NCI-H526 (cell line): ENCODE results near the gene LOXL3.

Experiments used
- DNase-seq, 2 experiments: peaks; one replicate each; lab custom pipeline; 2025; lab: John Stamatoyannopoulos, UW

LOXL3 gene

DNA sequence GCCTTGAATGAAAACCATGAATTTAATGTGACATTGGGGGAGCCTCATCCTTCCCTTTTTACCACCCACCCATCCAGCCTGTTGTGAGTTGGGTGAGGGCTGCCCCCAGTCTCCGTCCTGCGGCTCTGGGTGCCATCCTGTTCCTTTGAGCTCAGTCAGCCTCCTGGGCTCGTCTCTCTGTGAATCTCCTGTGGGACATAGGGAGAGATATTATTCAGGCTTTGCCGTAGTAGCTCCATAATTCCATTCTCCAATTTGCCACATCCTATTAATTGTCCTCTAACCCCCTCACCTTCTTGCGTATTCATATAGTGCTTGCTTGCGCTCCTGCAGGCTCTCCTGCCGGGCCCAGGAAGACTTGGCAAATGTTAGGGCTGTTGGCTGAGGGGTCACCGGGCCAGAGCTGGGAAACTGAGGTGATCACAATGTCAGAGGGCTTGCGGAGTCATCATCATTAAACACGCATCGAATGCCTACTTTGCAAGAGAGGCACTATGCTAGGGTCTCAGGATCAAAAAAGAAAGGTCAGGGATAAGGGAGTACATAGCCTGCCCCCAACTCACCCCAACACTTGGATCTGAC, 27.0 kb downstream of the LOXL3 start:
- no peak for DNase-seq

DNA sequence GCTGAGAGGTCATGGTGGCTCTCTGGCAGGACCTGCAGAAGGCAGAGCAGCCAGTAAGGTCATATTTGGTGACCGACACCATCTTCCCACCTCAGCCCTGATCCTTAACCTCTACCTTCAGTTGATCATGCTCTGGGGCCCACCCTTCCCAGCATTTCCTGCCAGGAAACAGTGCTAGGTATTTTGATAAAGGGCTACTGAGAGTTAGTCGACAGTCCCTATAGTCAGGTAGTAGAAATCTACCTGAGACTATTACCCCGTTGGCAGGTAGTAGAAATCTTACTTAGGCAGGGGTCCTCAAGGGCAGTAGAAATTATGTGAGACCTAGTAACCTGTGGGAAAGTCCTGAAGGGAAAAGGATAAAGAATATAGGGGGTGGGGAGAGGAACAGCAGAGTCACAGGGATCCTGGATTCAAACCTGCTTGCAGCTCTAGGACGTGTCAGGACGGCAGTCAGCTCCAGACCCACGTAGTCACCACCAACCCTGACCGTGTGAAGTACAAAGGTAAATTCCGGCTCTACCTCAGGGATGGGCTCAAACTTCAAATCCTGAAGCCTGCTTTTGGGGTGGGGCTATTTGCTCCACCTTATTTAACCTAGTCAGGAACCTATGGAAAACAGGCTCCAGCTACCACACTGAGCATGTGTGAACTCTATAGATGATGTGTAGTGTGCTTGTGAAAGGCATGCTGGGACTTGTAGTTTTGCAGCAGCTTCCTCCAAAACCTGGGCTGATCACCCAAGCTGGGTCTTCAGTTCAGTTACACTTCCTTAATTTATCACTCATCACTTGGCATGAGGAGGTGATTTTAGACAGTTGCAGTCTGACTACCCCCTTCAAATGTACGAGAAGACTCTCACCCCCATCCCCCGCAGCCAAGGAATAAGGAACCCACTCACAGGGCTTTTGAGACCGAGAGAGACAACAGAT, 27.8 kb downstream of the LOXL3 start, which contains the start of gene DQX1:
Gene DQX1, minus strand, starts transcription at position 515 of the 932 bp plus-strand sequence. Its CDS starts 502 bp downstream, at position 13.
- DNase-seq, result peak; percentile 37 to 53

DNA sequence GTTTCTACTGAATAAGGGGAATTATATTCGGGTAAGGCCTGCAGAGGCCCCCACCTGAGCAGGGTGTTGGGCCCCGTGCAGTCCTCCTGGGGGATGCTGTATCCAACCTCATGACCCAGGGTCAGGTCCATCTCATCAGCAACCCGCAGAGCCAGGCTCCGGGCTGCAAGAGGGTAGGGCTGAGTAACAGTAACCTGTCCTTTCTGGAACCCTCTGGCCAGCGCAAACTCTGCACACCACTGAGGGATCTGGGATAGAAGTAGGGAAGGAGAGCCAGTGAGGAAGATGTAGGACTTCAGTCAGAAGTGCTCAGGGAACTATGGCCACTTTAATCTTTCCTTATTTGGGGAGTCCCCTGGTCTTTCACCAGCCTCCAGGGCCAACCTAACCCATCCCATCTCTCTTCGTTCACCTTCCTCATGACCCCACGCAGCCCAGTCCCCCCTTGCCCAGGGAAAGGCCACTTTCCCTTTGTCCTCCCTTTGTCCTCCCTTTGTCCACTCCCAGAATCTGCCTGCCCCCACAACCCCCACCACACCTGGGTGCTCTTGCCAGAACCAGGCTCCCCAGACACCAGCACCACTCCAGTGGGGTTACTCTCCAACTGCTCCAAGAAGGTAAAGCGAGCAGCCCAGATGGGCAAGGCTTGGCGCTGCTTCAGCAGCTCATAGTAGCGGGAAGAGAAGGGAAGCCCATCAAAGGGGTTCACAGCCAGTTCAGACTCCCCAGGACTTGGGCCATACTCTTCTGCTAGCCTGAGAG, 28.6 kb downstream of the LOXL3 start:
- no peak for DNase-seq

DNA sequence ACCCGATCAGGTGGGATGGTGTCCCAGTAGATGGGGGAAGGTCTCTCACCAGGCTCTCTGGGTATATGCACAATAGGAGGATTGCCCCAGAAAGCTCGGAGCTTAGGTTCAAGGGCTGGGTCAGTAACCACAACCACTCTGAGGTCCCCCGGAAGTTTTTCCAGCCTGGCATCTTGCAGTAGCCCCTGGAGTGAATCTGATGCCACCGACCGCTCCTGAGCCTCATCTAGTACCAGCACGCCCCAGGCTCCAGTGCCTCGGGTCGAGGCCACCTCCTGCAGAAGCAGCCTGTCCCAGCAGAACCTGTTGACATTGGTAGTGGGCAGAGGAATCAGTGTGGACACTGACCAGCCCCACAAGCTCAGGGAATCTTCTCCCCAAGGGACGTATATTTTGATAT, 29.7 kb downstream of the LOXL3 start:
- no peak for DNase-seq

DNA sequence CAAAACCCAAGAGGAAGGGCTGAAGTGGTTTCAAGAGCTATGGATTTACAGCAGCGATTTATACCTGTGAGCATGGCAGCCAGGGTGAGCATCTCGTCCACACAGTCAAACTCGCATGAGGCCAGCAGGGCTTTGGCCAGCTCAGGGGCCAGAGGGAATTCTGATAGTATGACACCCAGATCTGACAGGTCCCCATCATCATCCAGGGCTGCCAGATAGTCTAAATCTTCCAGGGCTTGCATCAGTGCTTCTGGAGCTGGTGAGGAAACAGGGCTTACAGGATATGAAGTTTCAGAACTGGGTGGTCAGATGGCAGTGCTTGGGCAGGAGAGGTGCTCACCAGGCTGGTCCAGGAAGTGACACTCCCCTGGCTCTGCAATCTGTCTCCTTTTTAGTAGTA, 31.2 kb downstream of the LOXL3 start:
- DNase-seq, result no peak

DNA sequence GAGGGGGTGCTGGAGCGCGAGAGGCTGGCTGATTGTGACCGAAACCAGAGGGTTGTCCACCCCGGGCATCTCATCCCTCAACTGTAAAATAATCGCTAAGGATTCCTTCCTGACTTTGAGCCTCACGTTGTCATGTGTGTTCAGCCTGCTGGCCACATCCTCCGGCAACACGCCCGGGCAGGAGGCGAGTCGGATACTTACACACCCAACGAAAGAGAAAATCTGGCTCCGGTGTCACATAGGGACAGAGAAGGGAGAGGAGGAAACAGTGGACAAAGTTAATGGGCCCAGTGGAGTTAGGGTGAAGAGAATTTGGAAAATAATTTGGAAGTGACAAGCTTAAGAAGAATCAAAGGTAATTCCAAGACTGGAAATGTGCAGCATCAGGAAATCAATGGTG, 37.1 kb downstream of the LOXL3 start:
- DNase-seq, result no peak

DNA sequence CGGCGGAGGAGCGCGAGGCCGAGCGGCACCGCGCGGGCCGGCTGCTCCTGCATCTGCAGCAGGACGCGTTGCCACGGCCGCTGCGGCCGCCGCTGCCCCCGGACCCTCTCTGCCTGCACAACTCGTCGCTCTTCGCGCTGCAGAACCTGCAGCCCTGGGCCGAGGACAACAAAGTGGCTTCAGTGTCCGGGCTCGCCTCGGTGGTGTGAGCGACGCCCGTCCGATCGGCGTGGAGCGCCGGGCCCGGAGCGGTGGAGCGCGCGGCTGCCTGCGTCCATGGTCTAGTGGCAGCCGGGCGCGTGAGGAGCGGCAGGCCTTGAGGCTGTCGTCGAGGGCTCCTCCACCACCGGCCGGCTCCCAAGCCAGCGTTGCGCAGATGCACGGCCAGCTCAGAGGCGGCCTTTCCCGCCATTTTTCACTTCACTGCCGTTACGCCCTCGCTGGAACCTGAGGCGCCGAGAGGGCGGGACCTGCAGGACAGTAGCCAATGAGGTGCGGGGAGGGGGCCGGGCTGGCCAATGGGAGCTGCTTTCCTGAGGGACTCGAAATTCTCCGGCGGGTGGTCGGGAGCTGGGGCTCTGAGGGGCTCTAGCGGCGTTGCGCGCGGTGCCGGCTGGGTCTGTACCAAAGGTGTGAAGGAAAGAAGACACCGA, 37.6 kb downstream of the LOXL3 start:
- DNase-seq, result peak; percentile 52 to 71

DNA sequence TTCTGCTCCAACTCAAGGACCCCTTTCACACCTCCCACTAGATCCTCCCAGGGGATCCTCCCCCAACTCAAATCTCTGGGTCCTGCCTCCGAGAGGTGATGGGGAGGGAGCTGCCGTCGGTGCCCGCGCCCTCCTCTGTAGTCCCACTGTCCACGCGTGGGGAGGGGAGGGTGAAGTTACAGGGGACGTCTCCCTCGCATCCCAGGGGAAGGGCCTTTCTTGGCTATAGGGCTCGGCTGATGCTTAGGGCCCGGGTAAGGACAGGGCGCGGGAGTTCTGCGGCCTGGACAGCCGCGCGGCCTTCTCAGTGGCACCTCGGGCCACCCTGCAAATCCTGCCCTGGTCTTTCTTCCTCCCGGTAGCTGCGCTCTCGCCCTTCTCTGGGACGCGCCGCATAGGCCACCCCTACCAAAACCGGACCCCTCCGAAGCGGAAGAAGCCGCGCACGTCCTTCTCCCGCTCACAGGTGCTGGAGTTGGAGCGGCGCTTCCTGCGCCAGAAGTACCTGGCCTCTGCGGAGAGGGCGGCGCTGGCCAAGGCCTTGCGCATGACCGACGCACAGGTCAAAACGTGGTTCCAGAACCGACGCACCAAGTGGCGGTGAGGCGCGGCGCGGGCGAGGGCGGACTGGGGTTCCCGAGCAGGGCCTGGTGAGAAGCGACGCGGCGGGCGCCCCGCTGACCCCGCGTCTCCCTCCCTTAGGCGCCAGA, 38.3 kb downstream of the LOXL3 start:
- no peak for DNase-seq

DNA sequence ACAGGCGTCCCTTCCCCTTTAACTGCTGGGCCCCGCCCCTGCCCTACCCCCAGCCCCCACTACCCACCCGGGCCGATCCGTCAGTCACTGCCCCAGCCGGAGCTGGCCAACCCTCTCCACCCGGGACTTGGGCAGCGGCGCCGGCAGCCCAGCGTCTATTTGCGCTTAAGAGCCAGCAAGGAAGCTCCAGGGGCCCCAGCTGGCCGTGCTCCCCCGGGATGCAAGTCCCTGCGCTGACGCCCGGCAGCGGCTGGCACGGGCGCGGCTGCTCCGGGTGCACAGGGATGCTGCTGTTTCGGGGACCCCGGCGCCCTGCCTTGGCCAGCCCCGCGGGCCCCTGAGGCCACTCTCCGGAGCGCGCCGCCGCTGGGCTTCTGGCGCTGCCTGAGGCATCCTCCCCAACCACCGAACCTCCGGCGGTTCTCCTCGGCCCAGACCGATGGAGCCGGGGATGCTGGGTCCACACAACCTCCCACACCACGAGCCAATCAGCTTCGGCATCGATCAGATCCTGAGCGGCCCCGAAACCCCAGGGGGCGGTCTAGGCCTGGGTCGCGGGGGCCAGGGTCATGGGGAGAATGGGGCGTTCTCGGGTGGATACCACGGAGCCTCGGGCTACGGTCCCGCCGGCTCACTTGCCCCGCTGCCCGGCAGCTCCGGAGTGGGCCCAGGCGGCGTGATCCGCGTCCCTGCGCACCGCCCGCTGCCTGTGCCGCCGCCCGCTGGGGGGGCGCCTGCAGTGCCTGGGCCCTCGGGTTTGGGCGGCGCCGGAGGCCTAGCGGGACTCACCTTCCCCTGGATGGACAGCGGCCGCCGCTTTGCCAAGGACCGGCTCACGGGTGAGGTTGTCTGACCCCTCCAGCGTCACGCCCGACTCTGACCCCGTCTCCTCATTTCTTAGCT, 39.1 kb downstream of the LOXL3 start, which contains the start of gene TLX2:
Gene TLX2, plus strand, starts transcription at position 83 of the 903 bp plus-strand sequence. Its CDS starts 357 bp downstream, at position 440.
- peak in 1 of 2 experiments; percentile 63 for DNase-seq

DNA sequence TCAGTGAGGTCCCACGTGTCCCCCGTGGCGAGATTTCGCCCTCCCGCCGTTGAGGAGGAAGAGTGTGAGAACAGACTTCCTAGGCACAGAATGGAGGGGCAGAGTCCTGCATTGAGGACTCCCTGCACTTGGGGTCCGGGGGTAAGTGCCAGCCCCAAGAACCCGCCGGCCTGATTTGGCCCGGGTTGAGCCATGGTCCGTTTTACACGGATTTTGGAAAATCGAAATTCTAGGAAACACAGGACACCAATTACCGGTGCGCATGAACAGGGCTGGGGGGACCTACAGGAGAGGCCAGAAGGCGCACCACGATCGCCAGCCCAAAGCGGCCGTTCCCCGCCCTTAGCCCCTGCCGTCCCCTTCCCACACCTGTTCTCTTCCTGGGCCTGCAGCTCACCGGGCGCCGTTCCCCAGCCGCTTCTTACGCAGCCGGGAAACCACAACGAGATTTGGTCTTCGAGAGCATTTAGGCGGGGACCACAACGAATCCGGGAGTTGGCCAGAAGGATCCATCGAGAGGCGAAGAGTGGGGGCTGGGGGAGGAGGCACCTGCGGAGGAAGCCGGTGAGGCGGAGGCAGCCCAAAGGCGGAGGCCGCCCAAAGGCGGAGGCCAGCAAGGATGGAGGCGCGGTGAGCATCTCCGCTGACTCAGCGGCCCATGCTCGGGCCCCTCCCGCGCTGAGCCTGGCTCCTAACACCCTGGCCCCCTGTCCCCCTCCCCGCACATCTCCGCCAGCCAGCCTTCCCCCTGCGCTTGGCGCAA, 40.0 kb downstream of the LOXL3 start:
- peak in 1 of 2 experiments; percentile 65 for DNase-seq

DNA sequence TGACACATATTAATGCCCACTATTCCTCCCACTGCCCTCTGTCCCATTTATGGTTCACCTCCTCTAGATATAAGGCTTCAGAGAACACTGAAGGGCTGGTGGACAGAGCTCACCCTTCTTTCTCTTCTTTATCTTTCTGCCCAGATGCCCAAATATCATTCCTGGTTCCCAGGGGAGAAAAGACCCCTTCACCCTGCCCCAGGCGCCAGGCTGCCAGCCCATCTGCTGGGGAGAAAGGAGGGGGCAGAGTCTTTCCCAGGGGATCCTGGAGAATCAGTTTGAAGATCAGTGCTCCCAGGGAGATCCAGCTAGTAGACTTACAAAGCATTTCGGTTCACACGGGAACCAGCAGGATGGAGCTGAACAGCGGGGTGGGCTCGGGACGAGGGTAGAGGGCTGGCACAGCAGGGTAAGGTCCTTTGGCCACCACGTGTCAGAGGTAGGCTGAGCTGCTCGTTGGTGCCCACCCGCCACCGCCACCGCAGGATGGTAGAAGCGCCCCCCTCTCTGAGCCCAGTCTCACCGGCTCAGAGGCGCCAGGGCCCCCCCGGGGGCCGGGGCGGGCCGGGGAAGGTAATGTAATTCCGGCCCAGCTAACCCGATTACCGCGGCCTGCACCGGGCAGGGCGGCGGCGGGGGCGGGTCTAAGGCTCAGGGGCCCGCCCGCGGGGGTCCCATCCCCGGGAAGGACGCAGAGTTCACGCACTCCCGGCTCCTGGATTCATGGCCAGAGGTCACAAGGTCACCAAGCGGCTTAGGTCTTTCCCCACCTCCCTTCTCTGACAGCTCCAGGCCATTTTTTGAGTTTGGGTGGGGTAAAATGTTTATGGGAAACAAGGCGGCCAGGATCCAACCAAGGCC, 40.8 kb downstream of the LOXL3 start:
- DNase-seq, result no peak

DNA sequence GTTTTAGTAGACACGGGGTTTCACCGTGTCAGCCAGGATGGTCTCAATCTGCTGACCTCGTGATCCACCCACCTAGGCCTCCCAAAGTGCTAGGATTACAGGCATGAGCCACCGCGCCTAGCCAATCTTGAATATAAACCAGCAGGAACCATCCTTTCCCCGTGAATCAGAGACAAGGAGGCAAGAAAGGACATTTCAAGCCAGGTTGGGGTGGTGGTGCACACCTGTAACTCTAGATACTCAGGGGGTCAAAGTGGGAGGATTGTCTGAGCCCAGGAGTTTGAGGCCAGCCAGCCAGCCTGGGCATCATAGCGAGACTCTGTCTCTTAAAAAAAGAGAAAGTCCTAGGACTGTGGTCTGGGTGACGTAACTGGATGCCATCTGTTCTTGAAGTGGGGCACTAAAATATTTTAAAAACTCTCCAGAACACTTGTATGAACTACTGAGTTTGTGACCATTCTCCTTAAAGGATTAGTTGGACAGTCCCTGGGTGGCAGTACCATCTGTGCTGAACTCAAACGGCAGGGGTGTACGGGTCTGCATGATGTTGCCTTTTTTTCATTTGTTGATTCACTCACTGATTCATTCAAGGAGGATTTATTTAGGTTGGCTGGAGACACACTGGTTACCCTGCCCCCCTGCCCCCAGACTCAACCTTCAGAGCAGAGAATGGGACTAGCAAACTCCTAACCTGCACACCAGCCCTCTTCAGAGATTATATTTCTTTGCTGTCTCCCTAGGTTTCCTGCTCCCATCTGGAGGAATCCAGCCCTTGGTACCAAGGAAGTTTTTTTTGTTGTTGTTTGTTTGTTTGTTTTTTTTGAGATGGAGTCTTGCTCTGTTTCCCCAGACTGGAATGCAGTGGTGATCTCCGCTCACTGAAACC, 42.4 kb downstream of the LOXL3 start:
- no peak for DNase-seq

DNA sequence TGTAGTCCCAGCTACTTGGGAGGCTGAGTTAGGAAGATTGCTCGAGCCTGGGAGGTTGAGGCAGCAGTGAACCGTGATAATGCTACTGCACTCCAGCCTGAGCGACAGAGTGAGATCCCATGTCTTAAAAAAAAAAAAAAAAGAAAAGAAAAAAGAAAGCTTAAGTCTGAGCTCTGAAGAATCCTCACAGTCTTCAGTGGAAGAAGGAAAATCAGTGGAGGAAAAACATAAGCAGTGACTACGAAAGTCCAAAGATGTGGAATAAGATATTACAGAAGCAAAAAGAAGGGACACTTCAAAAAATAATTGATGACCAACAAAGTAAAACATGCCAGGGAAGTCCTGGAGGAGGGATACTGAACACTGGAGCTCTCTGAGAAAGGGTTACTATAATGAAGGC, 43.5 kb downstream of the LOXL3 start:
- DNase-seq, result no peak

DNA sequence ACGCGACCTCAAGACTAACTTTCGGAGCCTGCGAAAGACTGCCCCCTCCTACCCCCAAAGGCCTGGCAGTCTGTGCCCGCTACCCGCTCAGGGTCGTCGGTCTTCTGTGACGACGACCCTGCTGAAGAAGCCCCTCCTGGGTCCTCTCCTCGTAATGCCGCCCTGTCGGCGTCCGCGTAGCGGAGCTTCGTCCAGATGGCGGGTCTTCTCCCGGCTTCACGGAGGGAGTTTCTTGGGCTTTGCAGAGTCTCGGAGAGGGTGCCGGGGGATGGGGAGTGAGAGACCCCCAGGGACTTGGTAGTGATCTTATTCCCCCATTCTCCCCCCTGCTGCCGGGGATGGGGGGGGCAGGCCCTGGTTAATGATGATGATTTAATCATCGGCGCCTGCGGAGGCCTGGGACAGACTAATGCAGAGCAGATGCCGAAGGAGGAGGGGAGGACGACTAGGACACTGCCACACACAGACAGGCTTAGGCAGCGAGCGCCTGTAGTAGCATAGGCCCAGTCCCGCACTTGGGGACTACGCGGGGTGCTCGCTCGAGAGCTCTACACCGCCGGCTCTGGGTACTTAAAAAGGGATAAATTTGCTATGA, 45.7 kb downstream of the LOXL3 start:
- DNase-seq, result peak; percentile 17 to 57

DNA sequence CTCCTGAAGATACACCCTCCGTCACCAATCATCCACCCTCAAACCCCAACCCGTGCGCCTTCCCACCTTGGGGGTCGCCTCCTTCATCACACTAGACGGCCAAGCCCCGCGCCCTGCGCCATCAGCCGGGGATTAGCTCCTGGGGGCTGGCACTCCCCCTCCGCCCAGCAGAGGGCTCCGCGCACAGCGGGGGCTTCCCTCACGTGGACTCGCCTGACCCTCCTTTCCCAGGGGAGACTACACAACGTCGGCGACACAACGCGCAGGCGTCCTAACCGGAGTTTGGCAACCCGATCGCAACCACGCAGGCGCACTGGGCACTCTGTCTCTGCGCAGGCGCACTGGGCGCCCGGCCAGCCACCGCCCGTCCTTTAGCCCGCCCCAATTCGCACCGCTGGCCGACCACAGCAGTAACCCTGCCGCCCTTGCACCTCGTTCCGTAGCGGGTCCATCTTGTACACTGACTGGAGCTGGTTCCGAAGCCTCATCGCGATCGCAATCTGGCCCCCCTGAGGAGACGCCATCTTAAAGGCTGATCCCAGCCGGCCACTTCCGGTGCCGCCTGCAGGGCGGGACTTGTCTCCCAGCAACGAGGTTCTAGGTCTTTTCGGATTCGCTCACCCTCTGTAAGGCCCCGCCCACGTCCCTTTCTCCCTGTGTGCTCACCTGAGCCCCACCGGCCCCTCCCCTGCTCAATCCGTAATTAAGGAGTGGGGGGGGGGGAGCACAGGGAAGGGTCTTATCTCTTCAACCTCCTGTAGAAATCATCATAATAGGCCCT, 46.4 kb downstream of the LOXL3 start, which contains the start of gene PCGF1:
Gene PCGF1, minus strand, starts transcription at position 551 of the 781 bp plus-strand sequence. Its CDS starts 27 bp downstream, at position 524.
- peak; percentile 98 to 99 for DNase-seq
